Lung microvascular endothelial cell (primary cell): Measurements from ENCODE around the gene DDX49. TPM values are rescaled to one million over a fixed set of nuclear protein-coding genes. Genes with fewer than 3 reads are reported as not detected.

Experiments used
- DNase-seq, 2 donors: peaks; one replicate each; pipeline versions ENCODE4 v3.0.0 to v3.0.0-alpha.2; 2010; ENCODE audit warnings: low read depth in 2 of 2
- total RNA-seq: library from RNA; depleted of rRNA; stranded (reverse); fragments of >200 nt; gene quantifications from 2 replicates; pipeline ENCODE4 v1.2.1, GENCODE V29; 2014

The DDX49 gene
- total RNA-seq, 1 donor from 2014 or later: 40.3 TPM

DNA sequence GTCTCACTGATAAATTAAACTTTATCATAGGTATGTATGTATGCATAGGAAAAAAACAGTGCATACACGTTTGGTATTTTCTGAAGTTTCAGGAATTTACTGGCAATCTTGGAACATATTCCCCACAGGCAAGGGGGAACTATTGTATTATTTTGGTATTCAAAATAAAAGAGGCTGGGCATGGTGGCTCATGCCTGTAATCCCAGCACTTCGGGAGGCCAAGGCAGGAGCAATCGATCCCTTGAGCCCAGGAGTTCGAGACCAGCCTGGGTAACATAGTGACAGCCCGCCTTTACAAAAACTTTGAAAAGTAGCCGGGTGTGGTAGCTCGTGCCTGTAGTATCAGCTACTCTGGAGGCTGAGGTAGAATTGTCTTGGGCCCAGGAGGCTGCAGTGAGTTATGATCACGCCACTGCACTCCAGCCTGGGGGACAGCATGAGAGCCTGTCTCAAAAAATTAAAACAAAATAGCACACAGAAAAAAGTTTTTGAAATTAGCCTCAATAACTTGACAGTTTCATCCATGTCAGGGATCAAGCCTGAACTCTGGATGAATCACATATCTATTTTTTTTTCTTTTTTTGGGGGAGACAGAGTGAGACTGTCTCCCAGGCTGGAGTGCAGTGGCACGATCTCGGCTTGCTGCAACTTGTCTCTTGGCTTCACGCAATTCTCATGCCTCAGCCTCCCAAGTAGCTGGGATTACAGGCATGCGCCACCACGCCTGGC lies 50.6 kb downstream of the DDX49 start:
- DNase-seq: no peak

DNA sequence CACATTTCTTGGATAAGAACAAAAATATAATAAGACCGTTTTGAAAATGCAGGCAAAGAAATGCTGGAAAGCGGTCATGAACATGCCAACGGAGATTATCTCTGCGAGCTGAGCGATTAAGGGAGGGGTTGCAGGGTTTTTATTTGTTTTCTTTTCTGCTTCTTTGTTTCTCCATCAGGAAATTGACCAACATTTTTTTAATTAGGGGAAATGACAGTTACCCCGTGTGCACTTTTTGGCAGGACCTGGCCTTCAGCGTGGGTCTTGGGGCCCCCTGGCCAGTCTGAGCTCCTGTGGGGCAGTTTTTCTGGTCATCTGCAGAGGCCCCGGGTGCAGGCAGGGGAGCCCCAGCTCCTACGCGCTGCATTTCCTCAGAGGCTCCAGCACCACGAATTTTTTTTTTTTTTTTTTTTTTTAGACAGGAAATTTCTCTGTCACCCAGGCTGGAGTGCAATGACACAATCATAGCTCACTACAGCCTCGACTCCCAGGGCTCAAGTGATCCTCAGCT lies 52.8 kb downstream of the DDX49 start:
- peak; percentile 48 to 74 for DNase-seq

DNA sequence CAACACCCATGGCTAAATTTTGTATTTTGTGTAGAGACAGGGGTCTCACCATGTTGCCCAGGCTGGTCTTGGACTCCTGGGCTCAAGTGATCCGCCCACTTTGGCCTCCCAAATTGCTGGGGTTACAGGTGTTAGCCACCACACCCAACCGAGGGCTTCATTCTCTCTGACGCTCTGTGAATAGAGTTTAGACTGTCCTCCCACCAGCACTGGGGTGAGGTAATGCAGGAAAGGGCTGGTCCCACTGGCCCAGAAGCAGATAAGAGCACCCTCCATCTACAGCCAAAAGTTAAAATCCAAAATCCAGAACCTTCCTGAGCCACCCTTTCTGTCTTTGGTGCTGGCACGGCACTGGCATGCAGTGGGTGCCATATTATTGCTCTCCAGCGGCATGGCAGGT lies 53.3 kb downstream of the DDX49 start:
- DNase-seq: peak in 1 of 2 donors; percentile 54

DNA sequence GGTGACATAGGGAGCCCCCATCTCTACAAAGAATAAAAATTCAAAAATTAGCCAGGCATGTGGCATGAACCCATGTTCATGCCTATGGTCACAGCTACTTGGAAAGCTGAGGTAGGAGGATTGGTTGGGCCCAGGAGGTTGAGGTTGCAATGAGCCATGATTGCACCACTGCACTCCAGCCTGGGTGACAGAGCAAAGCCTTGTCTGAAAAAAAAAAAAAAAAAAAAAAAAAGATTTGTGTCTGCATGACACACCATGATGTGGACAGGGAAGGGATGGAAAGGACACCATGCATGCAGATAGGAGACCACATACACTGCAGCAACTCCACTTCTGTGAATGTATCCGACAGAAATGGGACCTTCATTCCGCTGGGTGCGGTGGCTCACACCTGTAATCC lies 55.5 kb downstream of the DDX49 start:
- DNase-seq: no peak

DNA sequence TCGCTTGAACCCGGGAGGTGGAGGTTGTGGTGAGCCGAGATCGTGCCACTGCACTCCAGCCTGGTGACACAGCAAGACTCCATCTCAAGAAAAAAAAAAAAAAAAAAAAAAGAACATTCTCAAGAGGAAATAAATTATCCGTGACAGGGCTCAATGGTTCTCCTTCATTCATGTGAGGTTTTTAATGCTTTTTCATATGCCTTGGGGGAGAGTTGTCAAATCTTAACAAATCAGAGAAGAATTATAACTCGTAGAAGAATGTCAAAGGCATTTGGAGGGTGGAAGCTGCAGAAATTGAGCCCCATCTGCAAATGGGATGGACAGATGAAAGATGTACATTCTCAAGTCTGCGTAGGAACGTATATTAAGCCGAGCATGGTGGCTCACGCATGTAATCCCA lies 56.4 kb downstream of the DDX49 start:
- DNase-seq: no peak

Other genes starting within 250 kb of the DDX49 start
- 0.44 and 0.79 TPM in 2 replicates for gene CRTC1, start 236.0 kb upstream of the DDX49 start, total RNA-seq
- gene COMP, start 128.4 kb upstream of the DDX49 start, total RNA-seq: not detected in 2 replicates
- gene UPF1, start 87.8 kb upstream of the DDX49 start, total RNA-seq: 42.9 and 51.6 TPM in 2 replicates
- gene CERS1, start 23.6 kb upstream of the DDX49 start, total RNA-seq: 2.4 and 5.6 TPM in 2 replicates
- 145 and 149 TPM in 2 replicates for gene COPE, start 328 bp upstream of the DDX49 start, total RNA-seq
- gene HOMER3, start 21.5 kb downstream of the DDX49 start, total RNA-seq: 124 and 279 TPM in 2 replicates
- gene SUGP2, start 113.8 kb downstream of the DDX49 start, total RNA-seq: 8.1 and 14.7 TPM in 2 replicates
- gene ARMC6, start 113.9 kb downstream of the DDX49 start, total RNA-seq: 32.3 and 49.8 TPM in 2 replicates
- gene SLC25A42, start 144.3 kb downstream of the DDX49 start, total RNA-seq: 2.8 and 3.0 TPM in 2 replicates
- 11.3 and 14.7 TPM in 2 replicates for gene TMEM161A, start 218.8 kb downstream of the DDX49 start, total RNA-seq